ENCODE results near the gene PHF14.

GRCh38 chr7:11005202-11005601 lies 31.5 kb downstream of the PHF14 start:
- TF ChIP-seq CTCF (conservative IDR thresholded peaks at IDR 0.05 in 1 of 2, IDR thresholded peaks at IDR 0.05 in 1 of 2; ENCODE audit: extremely low read depth in 1 of 2, insufficient read depth in 1 of 2, low read depth in 1 of 2, low read length in 2 of 2), result no peak
- TF ChIP-seq EZH2 (IDR thresholded peaks at IDR 0.05; ENCODE audit: borderline replicate concordance, low read length), result no peak
